ENCODE measurements around the gene MYH3. TPM values are rescaled to one million over a fixed set of nuclear protein-coding genes. Genes with fewer than 3 reads are reported as not detected.

MYH3 gene
- total and polyA plus RNA-seq, 4 donors, result 0.43 to 2.0 (median 0.99) TPM

DNA sequence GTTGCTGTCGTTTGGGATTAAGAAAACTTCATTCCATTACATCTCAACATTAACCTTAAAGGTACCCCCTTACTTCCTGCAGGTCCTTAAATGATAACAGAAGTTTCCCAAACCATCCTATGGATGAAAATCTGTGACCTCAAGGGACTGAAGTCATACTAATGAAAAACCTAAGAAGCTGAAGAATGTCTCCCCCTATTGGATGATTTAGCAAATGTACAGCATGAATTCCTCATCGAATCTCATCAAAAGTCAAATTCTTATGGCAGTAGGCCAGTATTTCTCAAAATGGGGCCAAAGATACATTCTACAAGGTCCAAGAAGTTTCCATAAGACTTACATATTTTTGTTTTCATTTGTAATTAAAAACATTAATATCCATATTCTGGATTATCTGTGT is 26.7 kb upstream of the MYH3 start:
- Histone ChIP-seq H3K27ac (ENCODE audit: low read depth in 1 of 2, low read length in 2 of 2) (no peak overlapping the region), H3K4me3 (ENCODE audit: low read depth in 1 of 3, low read length in 3 of 3) (no peak overlapping the region), H3K9me3 (ENCODE audit: control insufficient read depth in 4 of 4, low read length in 3 of 4) (no peaks in the 10 kb centered on the region), H3K4me1 (ENCODE audit: control insufficient read depth in 4 of 4, insufficient read depth in 4 of 4, low read length in 3 of 4) (peaks cover 0 to 4% (median 2%) of the 10 kb centered on the region in 4 donors), H3K9ac (ENCODE audit: low read depth in 1 of 2, low read length in 2 of 2) (no peak overlapping the region), H3K27me3 (ENCODE audit: control insufficient read depth in 4 of 4, insufficient read depth in 4 of 4, low read length in 3 of 4) (no peaks in the 10 kb centered on the region), H3K36me3 (ENCODE audit: control insufficient read depth in 4 of 4, insufficient read depth in 3 of 4, low read depth in 1 of 4, low read length in 3 of 4) (peaks cover 17 to 55% (median 43%) of the 10 kb centered on the region in 4 donors)
- TF ChIP-seq, protein P1, sequence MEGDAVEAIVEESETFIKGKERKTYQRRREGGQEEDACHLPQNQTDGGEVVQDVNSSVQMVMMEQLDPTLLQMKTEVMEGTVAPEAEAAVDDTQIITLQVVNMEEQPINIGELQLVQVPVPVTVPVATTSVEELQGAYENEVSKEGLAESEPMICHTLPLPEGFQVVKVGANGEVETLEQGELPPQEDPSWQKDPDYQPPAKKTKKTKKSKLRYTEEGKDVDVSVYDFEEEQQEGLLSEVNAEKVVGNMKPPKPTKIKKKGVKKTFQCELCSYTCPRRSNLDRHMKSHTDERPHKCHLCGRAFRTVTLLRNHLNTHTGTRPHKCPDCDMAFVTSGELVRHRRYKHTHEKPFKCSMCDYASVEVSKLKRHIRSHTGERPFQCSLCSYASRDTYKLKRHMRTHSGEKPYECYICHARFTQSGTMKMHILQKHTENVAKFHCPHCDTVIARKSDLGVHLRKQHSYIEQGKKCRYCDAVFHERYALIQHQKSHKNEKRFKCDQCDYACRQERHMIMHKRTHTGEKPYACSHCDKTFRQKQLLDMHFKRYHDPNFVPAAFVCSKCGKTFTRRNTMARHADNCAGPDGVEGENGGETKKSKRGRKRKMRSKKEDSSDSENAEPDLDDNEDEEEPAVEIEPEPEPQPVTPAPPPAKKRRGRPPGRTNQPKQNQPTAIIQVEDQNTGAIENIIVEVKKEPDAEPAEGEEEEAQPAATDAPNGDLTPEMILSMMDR (IDR thresholded peaks at IDR 0.05; ENCODE audit: low read depth, low read length, missing input control), result peak; percentile 22
- TF ChIP-seq TAF1 (conservative IDR thresholded peaks at IDR 0.05) (no peak), RAD21 (IDR thresholded peaks at IDR 0.05) (peak in 1 of 2 donors; percentile 48), FOXA2 (IDR thresholded peaks at IDR 0.05) (no peak)
- TF ChIP-seq, protein P2, sequence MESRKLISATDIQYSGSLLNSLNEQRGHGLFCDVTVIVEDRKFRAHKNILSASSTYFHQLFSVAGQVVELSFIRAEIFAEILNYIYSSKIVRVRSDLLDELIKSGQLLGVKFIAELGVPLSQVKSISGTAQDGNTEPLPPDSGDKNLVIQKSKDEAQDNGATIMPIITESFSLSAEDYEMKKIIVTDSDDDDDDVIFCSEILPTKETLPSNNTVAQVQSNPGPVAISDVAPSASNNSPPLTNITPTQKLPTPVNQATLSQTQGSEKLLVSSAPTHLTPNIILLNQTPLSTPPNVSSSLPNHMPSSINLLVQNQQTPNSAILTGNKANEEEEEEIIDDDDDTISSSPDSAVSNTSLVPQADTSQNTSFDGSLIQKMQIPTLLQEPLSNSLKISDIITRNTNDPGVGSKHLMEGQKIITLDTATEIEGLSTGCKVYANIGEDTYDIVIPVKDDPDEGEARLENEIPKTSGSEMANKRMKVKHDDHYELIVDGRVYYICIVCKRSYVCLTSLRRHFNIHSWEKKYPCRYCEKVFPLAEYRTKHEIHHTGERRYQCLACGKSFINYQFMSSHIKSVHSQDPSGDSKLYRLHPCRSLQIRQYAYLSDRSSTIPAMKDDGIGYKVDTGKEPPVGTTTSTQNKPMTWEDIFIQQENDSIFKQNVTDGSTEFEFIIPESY (IDR thresholded peaks at IDR 0.05), result no peak
- DNase-seq (ENCODE audit: low spot score), result no peak
- WGBS, result 43% methylated on average over 2 of the region's 2 CpGs

DNA sequence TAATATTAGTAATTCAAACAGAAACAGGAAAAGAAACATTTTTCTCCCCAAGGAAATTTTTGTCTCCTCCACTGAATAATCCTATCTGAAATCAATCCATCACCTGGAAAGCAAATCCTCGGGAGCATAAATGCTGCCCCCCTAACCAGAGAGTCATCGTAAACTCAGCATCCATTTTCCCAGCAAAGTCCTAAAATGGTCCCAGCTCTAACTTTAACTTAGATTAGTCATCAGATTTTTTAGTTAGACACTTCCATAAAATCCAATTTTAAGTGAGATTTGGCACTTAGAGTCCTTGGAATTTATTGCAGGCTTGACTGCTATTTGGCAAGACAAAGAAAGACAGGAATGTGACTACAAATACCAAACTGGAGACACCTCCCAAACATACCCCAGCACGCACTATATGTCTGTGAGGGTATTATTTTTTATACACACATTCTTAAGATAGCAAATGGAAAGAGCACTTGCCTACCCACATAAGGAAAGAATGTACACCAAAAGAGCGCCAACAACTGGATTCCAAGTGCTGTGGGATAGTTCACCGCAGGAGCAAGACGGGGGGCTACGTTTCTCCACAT is 24.8 kb upstream of the MYH3 start:
- H3K9me3 ChIP-seq (ENCODE audit: control insufficient read depth in 4 of 4, low read length in 3 of 4), result no peaks in the 10 kb centered on the region
- H3K36me3 ChIP-seq (ENCODE audit: control insufficient read depth in 4 of 4, insufficient read depth in 3 of 4, low read depth in 1 of 4, low read length in 3 of 4), result peaks cover 18 to 60% (median 41%) of the 10 kb centered on the region in 4 donors
- no peaks in the 10 kb centered on the region for H3K27me3 ChIP-seq (ENCODE audit: control insufficient read depth in 4 of 4, insufficient read depth in 4 of 4, low read length in 3 of 4)
- WGBS, result 94% methylated on average over 7 of the region's 7 CpGs
- no peak for DNase-seq (ENCODE audit: low spot score)
- peaks cover 0 to 4% (median 2%) of the 10 kb centered on the region in 4 donors for H3K4me1 ChIP-seq (ENCODE audit: control insufficient read depth in 4 of 4, insufficient read depth in 4 of 4, low read length in 3 of 4)
- no peak for TF ChIP-seq FOXA2 (IDR thresholded peaks at IDR 0.05)
- TF ChIP-seq, protein P2 (IDR thresholded peaks at IDR 0.05), result no peak
- no peak for TF ChIP-seq RAD21 (IDR thresholded peaks at IDR 0.05)
- TF ChIP-seq GABPA (IDR thresholded peaks at IDR 0.05 in 1 of 2, conservative IDR thresholded peaks at IDR 0.05 in 1 of 2), result no peak
- TF ChIP-seq NR2F2 (IDR thresholded peaks at IDR 0.05), result no peak
- TF ChIP-seq EGR1 (IDR thresholded peaks at IDR 0.05; ENCODE audit: low read depth in 2 of 2), result no peak
- no peak for TF ChIP-seq TAF1 (conservative IDR thresholded peaks at IDR 0.05)
- no peak for TF ChIP-seq RXRA (IDR thresholded peaks at IDR 0.05)
- TF ChIP-seq YY1 (IDR thresholded peaks at IDR 0.05), result no peak
- no peak for TF ChIP-seq HNF4G (IDR thresholded peaks at IDR 0.05)
- TF ChIP-seq JUND (IDR thresholded peaks at IDR 0.05), result no peak
- TF ChIP-seq, protein P1 (IDR thresholded peaks at IDR 0.05; ENCODE audit: low read depth, low read length, missing input control), result no peak
- TF ChIP-seq HNF4A (conservative IDR thresholded peaks at IDR 0.05), result no peak
- TF ChIP-seq, protein P3, sequence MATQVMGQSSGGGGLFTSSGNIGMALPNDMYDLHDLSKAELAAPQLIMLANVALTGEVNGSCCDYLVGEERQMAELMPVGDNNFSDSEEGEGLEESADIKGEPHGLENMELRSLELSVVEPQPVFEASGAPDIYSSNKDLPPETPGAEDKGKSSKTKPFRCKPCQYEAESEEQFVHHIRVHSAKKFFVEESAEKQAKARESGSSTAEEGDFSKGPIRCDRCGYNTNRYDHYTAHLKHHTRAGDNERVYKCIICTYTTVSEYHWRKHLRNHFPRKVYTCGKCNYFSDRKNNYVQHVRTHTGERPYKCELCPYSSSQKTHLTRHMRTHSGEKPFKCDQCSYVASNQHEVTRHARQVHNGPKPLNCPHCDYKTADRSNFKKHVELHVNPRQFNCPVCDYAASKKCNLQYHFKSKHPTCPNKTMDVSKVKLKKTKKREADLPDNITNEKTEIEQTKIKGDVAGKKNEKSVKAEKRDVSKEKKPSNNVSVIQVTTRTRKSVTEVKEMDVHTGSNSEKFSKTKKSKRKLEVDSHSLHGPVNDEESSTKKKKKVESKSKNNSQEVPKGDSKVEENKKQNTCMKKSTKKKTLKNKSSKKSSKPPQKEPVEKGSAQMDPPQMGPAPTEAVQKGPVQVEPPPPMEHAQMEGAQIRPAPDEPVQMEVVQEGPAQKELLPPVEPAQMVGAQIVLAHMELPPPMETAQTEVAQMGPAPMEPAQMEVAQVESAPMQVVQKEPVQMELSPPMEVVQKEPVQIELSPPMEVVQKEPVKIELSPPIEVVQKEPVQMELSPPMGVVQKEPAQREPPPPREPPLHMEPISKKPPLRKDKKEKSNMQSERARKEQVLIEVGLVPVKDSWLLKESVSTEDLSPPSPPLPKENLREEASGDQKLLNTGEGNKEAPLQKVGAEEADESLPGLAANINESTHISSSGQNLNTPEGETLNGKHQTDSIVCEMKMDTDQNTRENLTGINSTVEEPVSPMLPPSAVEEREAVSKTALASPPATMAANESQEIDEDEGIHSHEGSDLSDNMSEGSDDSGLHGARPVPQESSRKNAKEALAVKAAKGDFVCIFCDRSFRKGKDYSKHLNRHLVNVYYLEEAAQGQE (IDR thresholded peaks at IDR 0.05), result no peak
- TF ChIP-seq, protein P4, sequence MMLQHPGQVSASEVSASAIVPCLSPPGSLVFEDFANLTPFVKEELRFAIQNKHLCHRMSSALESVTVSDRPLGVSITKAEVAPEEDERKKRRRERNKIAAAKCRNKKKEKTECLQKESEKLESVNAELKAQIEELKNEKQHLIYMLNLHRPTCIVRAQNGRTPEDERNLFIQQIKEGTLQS (IDR thresholded peaks at IDR 0.05), result no peak
- TF ChIP-seq, protein P5, sequence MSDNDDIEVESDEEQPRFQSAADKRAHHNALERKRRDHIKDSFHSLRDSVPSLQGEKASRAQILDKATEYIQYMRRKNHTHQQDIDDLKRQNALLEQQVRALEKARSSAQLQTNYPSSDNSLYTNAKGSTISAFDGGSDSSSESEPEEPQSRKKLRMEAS (IDR thresholded peaks at IDR 0.05), result no peak
- TF ChIP-seq SP1 (IDR thresholded peaks at IDR 0.05), result no peak
- H3K27ac ChIP-seq (ENCODE audit: low read depth in 1 of 2, low read length in 2 of 2), result no peak overlapping the region
- H3K9ac ChIP-seq (ENCODE audit: low read depth in 1 of 2, low read length in 2 of 2), result no peak overlapping the region
- H3K4me3 ChIP-seq (ENCODE audit: low read depth in 1 of 3, low read length in 3 of 3), result no peak overlapping the region
